Thyroid gland (tissue), 4 donors: ENCODE results near the gene ARL13B.

Source experiments
- POLR2A ChIP-seq, 2 donors: fragments of 450-650 bp; IDR thresholded peaks; one replicate each; pipeline ENCODE4 v1.6.1; 2017; ENCODE audit warnings: antibody characterized with exemption in 2 of 2, mild to moderate bottlenecking in 2 of 2, moderate library complexity in 1 of 2
- TF ChIP-seq, protein P1 (sequence below), 6 experiments: fragments of 200-600 bp in 3 of 6; fragments of 450-650 bp in 3 of 6; sonication (generic) in 3 of 6; IDR thresholded peaks; one replicate each; pipeline ENCODE4 v1.5.1; 2016 to 2019; ENCODE audit warnings: antibody characterized with exemption in 6 of 6, mild to moderate bottlenecking in 2 of 6, inconsistent platforms in 1 of 6, moderate library complexity in 1 of 6

DNA sequence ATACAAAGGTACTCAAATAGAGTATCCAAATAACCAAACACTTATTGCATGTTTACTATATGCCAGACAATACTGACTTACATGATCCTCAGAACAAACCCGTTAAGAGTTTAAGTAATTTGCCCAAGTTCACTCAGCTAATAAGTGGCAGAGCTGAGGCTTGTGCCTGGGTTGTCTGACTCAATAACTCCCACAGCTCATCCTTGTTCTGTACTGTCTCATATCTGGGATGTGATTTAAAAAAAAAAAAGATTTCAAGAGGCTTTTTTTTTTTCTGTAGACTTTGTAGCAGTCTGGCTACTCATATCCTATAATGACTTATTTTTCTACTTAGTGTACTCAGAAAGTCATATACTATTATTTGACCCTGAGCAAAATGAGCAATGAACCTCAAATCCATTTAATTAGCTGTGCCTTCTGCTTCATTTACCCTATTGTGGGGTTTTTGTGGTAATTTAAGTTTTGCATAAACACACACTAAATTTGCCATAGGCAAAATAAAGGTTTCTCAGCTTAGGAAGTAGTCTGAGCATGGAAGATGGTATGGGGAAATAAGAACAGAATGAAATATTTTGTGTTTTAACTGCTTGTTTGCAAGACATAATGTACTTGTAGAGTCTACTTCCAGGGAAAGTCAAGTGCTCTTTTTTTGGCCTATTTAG, 86.0 kb downstream of the ARL13B start:
- TF ChIP-seq, protein P1, sequence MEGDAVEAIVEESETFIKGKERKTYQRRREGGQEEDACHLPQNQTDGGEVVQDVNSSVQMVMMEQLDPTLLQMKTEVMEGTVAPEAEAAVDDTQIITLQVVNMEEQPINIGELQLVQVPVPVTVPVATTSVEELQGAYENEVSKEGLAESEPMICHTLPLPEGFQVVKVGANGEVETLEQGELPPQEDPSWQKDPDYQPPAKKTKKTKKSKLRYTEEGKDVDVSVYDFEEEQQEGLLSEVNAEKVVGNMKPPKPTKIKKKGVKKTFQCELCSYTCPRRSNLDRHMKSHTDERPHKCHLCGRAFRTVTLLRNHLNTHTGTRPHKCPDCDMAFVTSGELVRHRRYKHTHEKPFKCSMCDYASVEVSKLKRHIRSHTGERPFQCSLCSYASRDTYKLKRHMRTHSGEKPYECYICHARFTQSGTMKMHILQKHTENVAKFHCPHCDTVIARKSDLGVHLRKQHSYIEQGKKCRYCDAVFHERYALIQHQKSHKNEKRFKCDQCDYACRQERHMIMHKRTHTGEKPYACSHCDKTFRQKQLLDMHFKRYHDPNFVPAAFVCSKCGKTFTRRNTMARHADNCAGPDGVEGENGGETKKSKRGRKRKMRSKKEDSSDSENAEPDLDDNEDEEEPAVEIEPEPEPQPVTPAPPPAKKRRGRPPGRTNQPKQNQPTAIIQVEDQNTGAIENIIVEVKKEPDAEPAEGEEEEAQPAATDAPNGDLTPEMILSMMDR (IDR thresholded peaks at IDR 0.05): no peak
- no peak for TF ChIP-seq POLR2A (IDR thresholded peaks at IDR 0.05)
